Right renal cortex interstitium (tissue), 3 donors: ENCODE data around the gene BIRC6. TPM values are rescaled to one million over a fixed set of nuclear protein-coding genes. Genes with fewer than 3 reads are reported as not detected.
"Not testable (repeated sequence)": the region's sequence is repeated elsewhere in the genome, so short reads cannot be mapped to it uniquely, and the experiment has no call there.

ENCODE experiments used
- DNase-seq, 3 donors: peaks; one replicate each; pipeline ENCODE4 v3.0.0-alpha.2; 2013; ENCODE audit warnings: low read depth in 3 of 3, low spot score in 2 of 3
- polyA plus RNA-seq, 3 donors: library from polyadenylated mRNA; unstranded; fragments of 120-200 nt; gene quantifications; one replicate each; pipeline ENCODE4 v1.2.1, GENCODE V29; 2013; ENCODE audit not compliant: insufficient read length in 3 of 3

BIRC6 gene
- polyA plus RNA-seq, 3 donors = 66.2 to 84.6 (median 77.9) TPM

GRCh38 chr2:32370942-32371341 lies 14.1 kb downstream of the BIRC6 start:
- DNase-seq = not testable (repeated sequence)

GRCh38 chr2:32372519-32373182 lies 15.8 kb downstream of the BIRC6 start:
- DNase-seq = no peak

- DNase-seq = no peak
Measured at GRCh38 chr2:32375228-32375892, 18.5 kb downstream of the BIRC6 start.

- DNase-seq = no peak
Measured at GRCh38 chr2:32376756-32377155, 19.9 kb downstream of the BIRC6 start.

GRCh38 chr2:32377928-32378327 lies 21.1 kb downstream of the BIRC6 start:
- no peak for DNase-seq

- DNase-seq = no peak
Measured at GRCh38 chr2:32379352-32379751, 22.5 kb downstream of the BIRC6 start.

GRCh38 chr2:32383858-32384257 lies 27.0 kb downstream of the BIRC6 start:
- DNase-seq = no peak

- DNase-seq = no peak
Measured at GRCh38 chr2:32384529-32384928, 27.7 kb downstream of the BIRC6 start.

GRCh38 chr2:32386739-32387138 lies 29.9 kb downstream of the BIRC6 start:
- no peak for DNase-seq

- DNase-seq = no peak
Measured at GRCh38 chr2:32399221-32399620, 42.4 kb downstream of the BIRC6 start.

GRCh38 chr2:32402091-32402490 lies 45.3 kb downstream of the BIRC6 start:
- DNase-seq = no peak

- DNase-seq = no peak
Measured at GRCh38 chr2:32403782-32404181, 47.0 kb downstream of the BIRC6 start.

GRCh38 chr2:32404691-32405090 lies 47.9 kb downstream of the BIRC6 start:
- DNase-seq = no peak

- DNase-seq = no peak
Measured at GRCh38 chr2:32416519-32416918, 59.7 kb downstream of the BIRC6 start.

- no peak for DNase-seq
Measured at GRCh38 chr2:32417659-32418058, 60.8 kb downstream of the BIRC6 start.

- no peak for DNase-seq
Measured at GRCh38 chr2:32418778-32419177, 62.0 kb downstream of the BIRC6 start.

GRCh38 chr2:32422133-32422532 lies 65.3 kb downstream of the BIRC6 start:
- DNase-seq = no peak

- no peak for DNase-seq
Measured at GRCh38 chr2:32423536-32423935, 66.7 kb downstream of the BIRC6 start.

- DNase-seq = no peak
Measured at GRCh38 chr2:32424739-32425138, 67.9 kb downstream of the BIRC6 start.

- DNase-seq = no peak
Measured at GRCh38 chr2:32425719-32426141, 68.9 kb downstream of the BIRC6 start.

- peak in 1 of 3 donors; percentile 15 for DNase-seq
Measured at GRCh38 chr2:32427672-32428610, 71.1 kb downstream of the BIRC6 start.
